ENCODE data around the gene KCNQ1. TPM values are rescaled to one million over a fixed set of nuclear protein-coding genes. Genes with fewer than 3 reads are reported as not detected.

The KCNQ1 gene
- total RNA-seq, 4 donors from 2014 or later = 3.2 to 12.7 (median 5.5) TPM

DNA sequence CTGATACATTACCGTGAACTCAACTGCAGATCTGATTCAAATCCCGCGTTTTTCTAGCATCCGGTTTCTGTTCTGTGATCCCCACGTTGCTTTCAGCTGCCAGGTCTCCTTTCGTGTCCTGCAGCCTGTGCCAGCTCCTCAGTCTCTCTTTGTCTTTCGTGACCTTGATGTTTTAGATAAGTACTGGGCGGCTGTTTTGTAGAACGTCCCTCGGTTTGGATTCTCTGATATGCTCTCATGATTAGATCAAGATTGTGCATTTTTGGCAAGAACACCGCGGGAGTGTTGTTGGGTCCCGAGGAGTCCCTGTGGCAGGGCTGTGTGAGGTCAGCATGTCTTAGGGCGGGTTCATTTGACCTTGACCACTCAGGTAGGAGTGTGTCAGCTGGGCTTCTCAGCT, 38.6 kb downstream of the KCNQ1 start:
- no peak for TF ChIP-seq CTCF (IDR thresholded peaks at IDR 0.05; ENCODE audit: low read depth)

DNA sequence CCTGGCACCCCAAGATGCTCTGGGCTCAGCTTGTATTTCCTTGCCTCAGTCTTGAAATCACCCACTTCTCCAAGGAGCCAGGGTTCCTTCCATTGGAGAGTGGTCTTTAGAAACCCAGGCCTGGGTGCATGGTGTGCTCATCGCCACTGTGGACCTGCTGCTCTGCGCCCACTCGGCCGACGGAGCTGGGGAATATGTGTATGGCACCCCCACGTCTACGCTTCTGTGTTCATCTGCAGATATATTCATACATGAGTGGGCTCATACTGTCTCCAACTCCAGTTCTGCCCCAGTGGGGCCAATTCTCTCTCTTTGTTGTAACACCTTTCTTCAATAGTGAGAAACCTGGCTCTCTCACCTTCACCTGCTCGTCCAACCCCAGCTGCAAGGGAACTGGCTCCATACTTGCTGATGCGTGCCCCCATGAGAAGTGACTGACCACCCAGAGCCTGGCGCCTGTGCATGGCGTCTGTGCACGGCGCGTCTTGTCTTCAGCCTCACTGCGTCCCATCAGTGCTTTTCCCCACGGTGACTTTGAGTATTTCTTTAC, 39.8 kb downstream of the KCNQ1 start:
- TF ChIP-seq CTCF (IDR thresholded peaks at IDR 0.05; ENCODE audit: low read depth) = no peak

DNA sequence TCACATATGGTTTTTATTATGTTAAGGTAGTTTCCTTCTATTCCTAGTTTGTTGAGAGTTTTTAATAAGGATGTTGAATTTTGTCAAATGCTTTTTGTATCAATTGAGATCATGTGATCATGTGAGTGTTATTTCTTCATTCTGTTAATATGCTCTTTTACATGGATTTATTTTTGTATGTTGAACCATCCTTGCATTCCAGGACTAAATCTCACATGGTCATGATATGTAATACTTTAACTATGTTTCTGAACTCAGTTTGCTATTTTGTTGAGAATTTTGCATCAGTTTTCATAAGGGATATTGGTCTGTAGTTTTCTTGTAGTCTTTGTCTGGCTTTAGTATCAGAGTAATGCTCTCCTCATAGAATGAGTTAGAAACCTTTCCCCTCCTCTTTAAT, 43.2 kb downstream of the KCNQ1 start:
- no peak for TF ChIP-seq CTCF (IDR thresholded peaks at IDR 0.05; ENCODE audit: low read depth)

DNA sequence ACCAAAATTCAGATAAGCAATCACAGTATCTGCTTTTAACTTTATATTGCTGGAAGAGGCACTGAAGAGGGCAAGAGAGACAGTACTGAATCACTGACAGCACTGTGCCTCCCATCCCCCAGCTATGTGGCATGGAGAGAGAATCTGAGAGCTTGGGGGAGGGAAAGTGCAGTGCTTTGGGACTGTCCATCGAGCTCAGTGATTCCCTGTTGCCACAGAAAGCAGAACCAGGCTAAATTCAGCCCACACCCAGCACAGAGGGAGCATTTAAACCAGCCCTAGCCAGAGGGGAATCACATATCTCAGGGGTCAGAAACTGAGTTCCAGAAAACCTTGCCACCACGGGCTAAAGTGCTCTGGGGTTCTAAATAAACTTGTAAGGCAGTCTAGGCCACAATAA, 44.3 kb downstream of the KCNQ1 start:
- no peak for TF ChIP-seq CTCF (IDR thresholded peaks at IDR 0.05; ENCODE audit: low read depth)

- no peak for TF ChIP-seq CTCF (IDR thresholded peaks at IDR 0.05; ENCODE audit: low read depth)
Measured at GRCh38 chr11:2498750-2499149, 53.9 kb downstream of the KCNQ1 start.

- TF ChIP-seq CTCF (IDR thresholded peaks at IDR 0.05; ENCODE audit: low read depth) = no peak
Measured at GRCh38 chr11:2507212-2507901, 62.5 kb downstream of the KCNQ1 start.

DNA sequence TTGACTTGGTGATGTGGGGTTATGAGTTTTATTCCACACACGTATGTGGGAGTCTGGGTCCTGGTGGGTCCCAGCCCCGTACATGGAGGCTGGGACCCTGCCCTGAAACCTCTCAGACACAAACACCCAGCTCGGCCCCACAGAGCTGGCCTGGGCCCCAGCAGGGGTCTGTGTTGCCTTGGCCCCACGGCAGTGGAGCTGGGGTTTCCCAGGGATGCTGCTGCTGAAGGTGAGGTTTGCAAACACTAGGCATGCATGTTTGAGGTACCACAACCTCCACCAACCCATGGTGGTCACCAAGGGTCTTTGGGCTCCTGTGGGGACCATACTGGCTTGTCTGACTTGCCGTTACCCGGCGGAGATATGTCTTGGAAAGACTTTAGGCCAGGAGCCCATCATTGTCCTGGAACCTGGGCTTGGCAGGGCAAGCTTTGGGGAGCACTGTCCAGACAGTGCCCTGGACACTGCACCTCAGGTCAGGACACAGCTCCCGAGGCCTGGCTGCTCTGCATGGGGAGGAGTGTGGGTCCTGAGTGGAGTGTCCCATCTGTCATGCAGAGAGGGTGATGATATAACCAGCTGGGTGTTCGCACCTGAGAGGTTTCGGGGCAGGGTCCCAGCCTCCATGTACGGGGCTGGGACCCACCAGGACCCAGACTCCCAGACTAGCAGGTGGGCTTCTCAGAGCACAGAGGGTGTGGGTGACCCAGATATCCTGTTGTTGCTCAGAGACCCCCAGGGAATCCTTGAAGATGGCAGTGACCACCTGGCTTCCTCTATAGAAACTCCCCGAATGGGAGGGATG, 63.3 kb downstream of the KCNQ1 start:
- TF ChIP-seq CTCF (IDR thresholded peaks at IDR 0.05; ENCODE audit: low read depth) = no peak
